HCT116 (cell line): ENCODE data around the gene MORN5. TPM values are rescaled to one million over a fixed set of nuclear protein-coding genes. Genes with fewer than 3 reads are reported as not detected.

Experiments
- ATAC-seq: fragments of 200-7000 bp; cut with Tn5 transposase; 2 replicates; pipeline ENCODE4 v1.9.1; 2020; ENCODE audit warnings: mild to moderate bottlenecking, moderate library complexity
- BruUV-seq: library from RNA; stranded (reverse); fragments of 400-500 nt; replicated peaks from 2 replicates; lab custom pipeline; 2021; lab: Mats Ljungman, UMichigan
- CTCF ChIA-PET: fragments of 300-600 bp; sonication (Branson Sonifier 250); formaldehyde crosslinking; loops from one replicate; lab custom pipeline; 2021; ENCODE audit warnings: antibody characterized with exemption; lab: Charles Lee
- POLR2A ChIA-PET: fragments of 300-600, 350-600 bp; sonication (Branson Sonifier 250); formaldehyde crosslinking; loops from one replicate; lab custom pipeline; 2021; ENCODE audit warnings: antibody characterized with exemption; lab: Charles Lee
- RAD21 ChIA-PET, 2 experiments: fragments of 300-600 bp; sonication (Branson Sonifier 250); formaldehyde crosslinking; loops; one replicate each; lab custom pipeline; 2023; ENCODE audit warnings: low total read pairs in 2 of 2; ENCODE audit not compliant: uncharacterized antibody in 2 of 2, unreplicated experiment in 2 of 2, low non-redundant PET in 1 of 2; lab: Charles Lee
- DNase-seq: peaks from one replicate; pipeline ENCODE4 v3.0.0-alpha.2; 2010; ENCODE audit warnings: low read depth, low spot score
- H2AFZ ChIP-seq: fragments of 200-600 bp; shearing (Covaris generic), sonication (generic); 2 replicates; pipeline ENCODE4 v1.6.1; 2017; ENCODE audit warnings: low read depth, mixed run types, mixed read lengths, antibody characterized with exemption, low read length; ENCODE audit not compliant: poor library complexity, severe bottlenecking
- H3K27ac ChIP-seq: 2 replicates; pipeline ENCODE4 v1.5.1; 2012; ENCODE audit warnings: low read depth, low read length
- H3K27me3 ChIP-seq: fragments of 200-600 bp; sonication (generic); 2 replicates; pipeline ENCODE4 v1.6.1; 2016; ENCODE audit warnings: mixed run types, low read length, mixed read lengths; ENCODE audit not compliant: insufficient read depth
- H3K36me3 ChIP-seq, 2 experiments: fragments of 200-500 bp in 1 of 2; fragments of 200-600 bp in 1 of 2; sonication (Bioruptor generic) in 1 of 2; sonication (generic) in 1 of 2; 2 replicates each; pipeline versions ENCODE4 v1.5.1 to v1.6.1; 2014 to 2016; ENCODE audit warnings: low read length in 2 of 2, inconsistent platforms in 1 of 2, mixed read lengths in 1 of 2, mixed run types in 1 of 2; ENCODE audit not compliant: insufficient read depth in 2 of 2, control insufficient read depth in 1 of 2
- H3K4me1 ChIP-seq, 2 experiments: fragments of 200-600 bp in 1 of 2; sonication (generic) in 1 of 2; 2 replicates each; pipeline versions ENCODE4 v1.5.1 to v1.6.1; 2012 to 2017; ENCODE audit warnings: low read length in 2 of 2, inconsistent platforms in 1 of 2, mild to moderate bottlenecking in 1 of 2, mixed read lengths in 1 of 2, mixed run types in 1 of 2, moderate library complexity in 1 of 2; ENCODE audit not compliant: insufficient read depth in 2 of 2, control insufficient read depth in 1 of 2
- H3K4me2 ChIP-seq: fragments of 200-600 bp; sonication (generic); 2 replicates; pipeline ENCODE4 v1.6.1; 2017; ENCODE audit warnings: mixed run types, low read length, mixed read lengths
- H3K4me3 ChIP-seq, 2 experiments: fragments of 200-600 bp in 1 of 2; sonication (generic) in 1 of 2; replicated peaks in 1 of 2; 2 replicates each; pipeline ENCODE4 v1.5.1; 2011 to 2016; ENCODE audit warnings: low read length in 2 of 2, control low read depth in 1 of 2, low read depth in 1 of 2, mild to moderate bottlenecking in 1 of 2, mixed read lengths in 1 of 2, mixed run types in 1 of 2
- H3K79me2 ChIP-seq: fragments of 200-600 bp; sonication (generic); 2 replicates; pipeline ENCODE4 v1.6.1; 2017; ENCODE audit warnings: mild to moderate bottlenecking, mixed run types, low read length, moderate library complexity, mixed read lengths; ENCODE audit not compliant: insufficient read depth
- H3K9ac ChIP-seq: fragments of 200-600 bp; sonication (generic); 2 replicates; pipeline ENCODE4 v1.6.1; 2016; ENCODE audit warnings: low read length, mixed read lengths
- H3K9me2 ChIP-seq: fragments of 200-600 bp; sonication (generic), shearing (Covaris generic); 2 replicates; pipeline ENCODE4 v1.6.1; 2017; ENCODE audit warnings: mixed run types, mild to moderate bottlenecking, moderate library complexity; ENCODE audit not compliant: insufficient read depth
- H3K9me3 ChIP-seq, 2 experiments: fragments of 200-500 bp in 1 of 2; fragments of 200-600 bp in 1 of 2; sonication (Bioruptor generic) in 1 of 2; sonication (generic) in 1 of 2; 2 replicates each; pipeline ENCODE4 v1.6.1; 2014 to 2017; ENCODE audit warnings: low read length in 2 of 2, mixed read lengths in 2 of 2, inconsistent platforms in 1 of 2, low read depth in 1 of 2, mild to moderate bottlenecking in 1 of 2, mixed run types in 1 of 2, moderate library complexity in 1 of 2; ENCODE audit not compliant: control insufficient read depth in 1 of 2, insufficient read depth in 1 of 2
- H4K20me1 ChIP-seq: fragments of 200-600 bp; sonication (generic), shearing (Covaris generic); 2 replicates; pipeline ENCODE4 v1.6.1; 2017; ENCODE audit warnings: mixed run types, mild to moderate bottlenecking, moderate library complexity; ENCODE audit not compliant: insufficient read depth
- CBX3 ChIP-seq: IDR thresholded peaks from 2 replicates; pipeline ENCODE4 v1.6.1; 2012; ENCODE audit warnings: low read depth
- CEBPB ChIP-seq: IDR thresholded peaks from 2 replicates; pipeline ENCODE4 v1.6.1; 2012; ENCODE audit warnings: low read depth
- FOSL1 ChIP-seq: IDR thresholded peaks from 2 replicates; pipeline ENCODE4 v1.6.1; 2012; ENCODE audit warnings: low read depth
- POLR2AphosphoS5 ChIP-seq: IDR thresholded peaks from 2 replicates; pipeline ENCODE4 v1.6.1; 2011; ENCODE audit warnings: mild to moderate bottlenecking, low read depth, low read length, moderate library complexity
- RAD21 ChIP-seq: IDR thresholded peaks from 2 replicates; pipeline ENCODE4 v1.6.1; 2012; ENCODE audit warnings: low read depth, mild to moderate bottlenecking
- TCF7L2 ChIP-seq: IDR thresholded peaks from 2 replicates; pipeline ENCODE4 v1.7.0; 2011; ENCODE audit warnings: borderline replicate concordance, inconsistent platforms; ENCODE audit not compliant: insufficient read depth, insufficient read length; ENCODE audit errors: extremely low read depth
- YY1 ChIP-seq: IDR thresholded peaks from 2 replicates; pipeline ENCODE4 v1.6.1; 2011; ENCODE audit warnings: low read length, low read depth, moderate library complexity, mild to moderate bottlenecking; ENCODE audit not compliant: insufficient replicate concordance; ENCODE audit errors: extremely low read depth
- intact Hi-C: fragments of 100-400 bp; cut with micrococcal nuclease; formaldehyde crosslinking; loops from 2 replicates; pipeline ENCODE4 v1.10.0; 2022
- total RNA-seq: library from RNA; stranded (reverse); gene quantifications from one replicate; pipeline ENCODE4 v1.2.1, GENCODE V29; 2021; ENCODE audit not compliant: unreplicated experiment
- TF ChIP-seq, protein P1 (sequence below), 3 experiments: fragments of 200-600 bp in 1 of 3; sonication (generic) in 1 of 3; IDR thresholded peaks in 2 of 3; conservative IDR thresholded peaks in 1 of 3; 2 replicates each; pipeline ENCODE4 v1.5.1; 2012 to 2017; ENCODE audit warnings: low read depth in 2 of 3, low read length in 2 of 3, antibody characterized with exemption in 1 of 3, borderline replicate concordance in 1 of 3, control low read depth in 1 of 3, mild to moderate bottlenecking in 1 of 3, mixed read lengths in 1 of 3, mixed run types in 1 of 3, moderate library complexity in 1 of 3; ENCODE audit not compliant: insufficient read depth in 1 of 3
- TF ChIP-seq, protein P2 (sequence below): IDR thresholded peaks from 2 replicates; pipeline ENCODE4 v1.6.1; 2012

The MORN5 gene
- total RNA-seq, 1 experiment from 2014 or later, result not detected

DNA sequence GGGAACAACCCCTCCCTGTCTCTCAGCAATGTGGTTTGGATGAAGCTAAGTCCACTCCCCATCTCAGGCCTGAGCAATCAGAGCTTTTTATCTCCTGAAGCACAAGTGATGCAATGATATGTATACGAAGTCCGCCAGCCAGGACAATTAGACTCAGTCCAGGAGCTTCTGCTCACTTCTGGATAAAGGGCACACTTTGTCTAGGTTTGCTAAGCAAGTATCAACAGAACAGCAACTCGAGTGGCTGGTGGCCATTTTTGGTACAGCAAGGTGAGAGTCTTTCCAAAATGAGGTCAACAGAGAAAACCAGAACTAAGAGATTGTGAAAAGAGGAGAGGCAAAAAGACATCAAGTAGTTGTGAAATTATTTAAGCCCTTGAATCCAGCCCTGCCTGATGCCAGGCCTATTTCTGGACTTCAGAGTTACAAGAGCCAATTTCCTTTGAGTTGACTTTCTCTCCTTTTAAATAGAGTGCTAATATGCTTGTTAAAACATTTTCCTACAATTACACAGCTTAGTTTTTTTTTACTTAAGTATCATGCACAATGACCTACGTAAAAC lies 8.4 kb upstream of the MORN5 start:
- ChIA-PET POLR2A (no interaction called here), RAD21 (no interaction called here), CTCF (no interaction called here)
- Histone ChIP-seq H2AFZ (no peak overlapping the region), H3K36me3 (peaks cover 15 to 21% of the 10 kb centered on the region in 2 experiments; a peak in 3 of 4 replicates), H3K9me2 (no peaks in the 10 kb centered on the region), H3K9ac (no peak overlapping the region), H3K9me3 (no peaks in the 10 kb centered on the region), H4K20me1 (no peaks in the 10 kb centered on the region), H3K27me3 (no peaks in the 10 kb centered on the region), H3K27ac (no peak overlapping the region), H3K4me1 (no peaks in the 10 kb centered on the region), H3K4me3 (no peak overlapping the region), H3K79me2 (peaks cover 72% of the 10 kb centered on the region), H3K4me2 (no peak overlapping the region)
- no TSS peak for BruUV-seq
- intact Hi-C loops, result no loop called here
- TF ChIP-seq, protein P1, sequence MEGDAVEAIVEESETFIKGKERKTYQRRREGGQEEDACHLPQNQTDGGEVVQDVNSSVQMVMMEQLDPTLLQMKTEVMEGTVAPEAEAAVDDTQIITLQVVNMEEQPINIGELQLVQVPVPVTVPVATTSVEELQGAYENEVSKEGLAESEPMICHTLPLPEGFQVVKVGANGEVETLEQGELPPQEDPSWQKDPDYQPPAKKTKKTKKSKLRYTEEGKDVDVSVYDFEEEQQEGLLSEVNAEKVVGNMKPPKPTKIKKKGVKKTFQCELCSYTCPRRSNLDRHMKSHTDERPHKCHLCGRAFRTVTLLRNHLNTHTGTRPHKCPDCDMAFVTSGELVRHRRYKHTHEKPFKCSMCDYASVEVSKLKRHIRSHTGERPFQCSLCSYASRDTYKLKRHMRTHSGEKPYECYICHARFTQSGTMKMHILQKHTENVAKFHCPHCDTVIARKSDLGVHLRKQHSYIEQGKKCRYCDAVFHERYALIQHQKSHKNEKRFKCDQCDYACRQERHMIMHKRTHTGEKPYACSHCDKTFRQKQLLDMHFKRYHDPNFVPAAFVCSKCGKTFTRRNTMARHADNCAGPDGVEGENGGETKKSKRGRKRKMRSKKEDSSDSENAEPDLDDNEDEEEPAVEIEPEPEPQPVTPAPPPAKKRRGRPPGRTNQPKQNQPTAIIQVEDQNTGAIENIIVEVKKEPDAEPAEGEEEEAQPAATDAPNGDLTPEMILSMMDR (IDR thresholded peaks at IDR 0.05 in 2 of 3, conservative IDR thresholded peaks at IDR 0.05 in 1 of 3; ENCODE audit: borderline replicate concordance in 1 of 3, insufficient read depth in 1 of 3, low read depth in 2 of 3, low read length in 2 of 3), result 0 out of 6 replicates have a peak, but pooled peaks of 1 of the 3 experiments have one; percentile 16
- TF ChIP-seq CBX3, result no peak
- ATAC-seq (no peak; the same call in 1 of the 2 replicates), DNase-seq (no peak)

DNA sequence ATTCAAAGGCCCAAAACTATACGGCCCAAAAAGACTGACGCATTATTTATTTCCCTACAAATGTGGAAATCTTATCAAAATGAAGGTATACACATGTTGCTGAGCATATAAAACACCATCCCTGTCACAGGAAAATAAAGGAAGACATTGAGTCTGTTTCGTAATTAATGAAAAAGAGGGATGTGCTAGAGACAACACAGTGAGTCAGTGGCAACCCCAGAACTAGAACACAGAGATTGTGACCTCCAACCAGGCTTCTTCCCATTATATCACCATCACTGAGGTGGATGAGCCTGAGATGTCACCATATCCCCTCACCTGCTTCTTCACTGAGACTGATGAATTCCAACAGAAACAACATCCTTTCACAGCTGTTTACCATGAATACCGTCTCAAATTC lies 3.9 kb upstream of the MORN5 start:
- CTCF ChIA-PET, result no interaction called here

More for the DNA sequence above, 3.9 kb upstream of the MORN5 start:
- ChIA-PET POLR2A (no interaction called here), RAD21 (no interaction called here)
- Histone ChIP-seq H3K4me3 (no peak overlapping the region), H3K9me2 (no peaks in the 10 kb centered on the region), H4K20me1 (0 out of 2 replicates have a peak, but pooled peaks cover 4% of the 10 kb centered on the region), H2AFZ (no peak overlapping the region), H3K9me3 (no peaks in the 10 kb centered on the region), H3K79me2 (peaks cover 83% of the 10 kb centered on the region), H3K27me3 (no peaks in the 10 kb centered on the region), H3K4me1 (peaks cover 4 to 13% of the 10 kb centered on the region in 2 experiments), H3K4me2 (no peak overlapping the region), H3K36me3 (peaks cover 4 to 8% of the 10 kb centered on the region in 2 experiments; a peak in 3 of 4 replicates), H3K27ac (no peak overlapping the region), H3K9ac (no peak overlapping the region)
- ATAC-seq (no peak), DNase-seq (no peak)
- intact Hi-C loops, result no loop called here
- no TSS peak for BruUV-seq
- TF ChIP-seq CBX3, result no peak
- TF ChIP-seq YY1, result no peak
- no peak for TF ChIP-seq FOSL1
- TF ChIP-seq CEBPB, result no peak
- TF ChIP-seq, protein P2, sequence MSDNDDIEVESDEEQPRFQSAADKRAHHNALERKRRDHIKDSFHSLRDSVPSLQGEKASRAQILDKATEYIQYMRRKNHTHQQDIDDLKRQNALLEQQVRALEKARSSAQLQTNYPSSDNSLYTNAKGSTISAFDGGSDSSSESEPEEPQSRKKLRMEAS, result no peak
- no peak for TF ChIP-seq RAD21
- TF ChIP-seq TCF7L2, result no peak
- TF ChIP-seq POLR2AphosphoS5, result no peak
